ENCODE data around the gene GAB4.

GAB4 gene

GRCh38 chr22:16969508-16970327 lies 38.3 kb downstream of the GAB4 start:
- TF ChIP-seq POLR2A (IDR thresholded peaks at IDR 0.05; ENCODE audit: low read depth, low read length), result no peak
- FAIRE-seq, result no peak
- DNase-seq (ENCODE audit: insufficient read length, low spot score), result no peak

DNA sequence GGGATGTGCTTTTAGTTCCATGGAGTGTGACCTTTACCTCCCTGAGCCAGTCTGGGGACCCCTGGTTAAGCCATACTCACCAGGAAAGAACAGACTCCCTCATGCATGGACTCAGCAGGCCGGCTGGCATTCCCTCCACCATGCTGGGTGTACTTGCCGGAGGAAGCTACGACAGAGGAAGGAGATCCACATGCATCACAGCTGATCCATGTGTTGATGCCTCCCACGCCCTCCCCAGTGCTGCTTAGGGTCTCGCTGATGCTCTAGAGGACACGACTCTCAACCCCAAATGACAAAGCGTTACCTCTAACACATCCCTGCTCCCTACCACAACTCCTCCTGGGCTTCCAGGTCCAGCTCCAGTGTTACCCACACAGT lies 39.8 kb downstream of the GAB4 start:
- DNase-seq (ENCODE audit: insufficient read length, low spot score), result no peak
- no peak for FAIRE-seq
- no peak for TF ChIP-seq POLR2A (IDR thresholded peaks at IDR 0.05; ENCODE audit: low read depth, low read length)

DNA sequence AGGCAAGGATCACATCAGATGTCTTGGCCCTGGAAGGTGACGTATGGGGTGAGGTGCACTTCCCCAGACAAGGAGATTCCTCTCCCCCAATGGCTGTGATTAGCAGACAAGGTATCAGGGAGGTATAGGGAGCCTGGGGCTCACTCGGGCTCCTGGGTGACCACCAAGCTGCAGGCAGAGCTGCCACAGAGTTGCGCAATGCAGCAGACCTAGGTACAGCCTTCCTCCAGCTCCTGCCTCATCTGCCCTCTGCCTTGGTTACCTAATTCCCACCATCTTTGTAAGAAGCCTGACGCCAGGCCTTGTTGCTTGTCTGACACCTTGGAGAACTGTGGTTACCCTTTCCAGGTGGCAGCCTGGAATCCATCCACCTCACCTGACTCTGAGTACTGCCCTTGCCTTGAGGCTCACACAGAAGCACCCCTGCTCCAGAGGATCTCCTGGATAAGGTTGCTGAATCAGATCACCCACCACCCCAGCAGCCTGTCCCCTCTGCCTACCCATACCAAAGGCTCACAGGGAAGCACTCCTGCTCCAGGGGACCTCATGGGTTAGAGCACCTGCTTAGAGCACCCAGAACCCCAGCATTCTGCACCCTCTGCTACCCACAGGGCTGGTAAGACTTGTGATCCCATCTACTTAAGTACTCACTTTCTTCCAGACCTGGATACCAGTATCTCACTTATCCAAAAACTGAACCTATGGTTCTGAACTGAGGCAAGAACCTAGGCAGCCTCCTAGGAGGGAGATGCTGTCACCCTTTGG lies 40.4 kb downstream of the GAB4 start:
- no peak for TF ChIP-seq POLR2A (IDR thresholded peaks at IDR 0.05; ENCODE audit: low read depth, low read length)
- FAIRE-seq, result no peak
- DNase-seq (ENCODE audit: insufficient read length, low spot score), result no peak

GRCh38 chr22:16966251-16966650 lies 41.8 kb downstream of the GAB4 start:
- DNase-seq (ENCODE audit: insufficient read length, low spot score) (no peak), FAIRE-seq (no peak)
- TF ChIP-seq POLR2A (IDR thresholded peaks at IDR 0.05; ENCODE audit: low read depth, low read length), result no peak

- DNase-seq (ENCODE audit: insufficient read length, low spot score) (no peak), FAIRE-seq (no peak)
- TF ChIP-seq POLR2A (IDR thresholded peaks at IDR 0.05; ENCODE audit: low read depth, low read length), result no peak
Observed at GRCh38 chr22:16965560-16965959, 42.5 kb downstream of the GAB4 start.

GRCh38 chr22:16965083-16965482 lies 42.9 kb downstream of the GAB4 start:
- FAIRE-seq (no peak), DNase-seq (ENCODE audit: insufficient read length, low spot score) (no peak)
- no peak for TF ChIP-seq POLR2A (IDR thresholded peaks at IDR 0.05; ENCODE audit: low read depth, low read length)

- TF ChIP-seq POLR2A (IDR thresholded peaks at IDR 0.05; ENCODE audit: low read depth, low read length), result no peak
- no peak for FAIRE-seq
Observed at GRCh38 chr22:16964366-16964765, 43.7 kb downstream of the GAB4 start.

GRCh38 chr22:16963189-16963945 lies 44.7 kb downstream of the GAB4 start:
- FAIRE-seq, result no peak
- no peak for DNase-seq (ENCODE audit: insufficient read length, low spot score)
- no peak for TF ChIP-seq POLR2A (IDR thresholded peaks at IDR 0.05; ENCODE audit: low read depth, low read length)

More at GRCh38 chr22:16964366-16964765, 43.7 kb downstream of the GAB4 start:
- DNase-seq (ENCODE audit: insufficient read length, low spot score), result no peak

GRCh38 chr22:16962501-16962900 lies 45.5 kb downstream of the GAB4 start:
- no peak for DNase-seq (ENCODE audit: insufficient read length, low spot score)
- FAIRE-seq, result no peak
- TF ChIP-seq POLR2A (IDR thresholded peaks at IDR 0.05; ENCODE audit: low read depth, low read length), result no peak

GRCh38 chr22:16961477-16962186 lies 46.4 kb downstream of the GAB4 start:
- no peak for DNase-seq (ENCODE audit: insufficient read length, low spot score)
- TF ChIP-seq POLR2A (IDR thresholded peaks at IDR 0.05; ENCODE audit: low read depth, low read length), result no peak
- no peak for FAIRE-seq

DNA sequence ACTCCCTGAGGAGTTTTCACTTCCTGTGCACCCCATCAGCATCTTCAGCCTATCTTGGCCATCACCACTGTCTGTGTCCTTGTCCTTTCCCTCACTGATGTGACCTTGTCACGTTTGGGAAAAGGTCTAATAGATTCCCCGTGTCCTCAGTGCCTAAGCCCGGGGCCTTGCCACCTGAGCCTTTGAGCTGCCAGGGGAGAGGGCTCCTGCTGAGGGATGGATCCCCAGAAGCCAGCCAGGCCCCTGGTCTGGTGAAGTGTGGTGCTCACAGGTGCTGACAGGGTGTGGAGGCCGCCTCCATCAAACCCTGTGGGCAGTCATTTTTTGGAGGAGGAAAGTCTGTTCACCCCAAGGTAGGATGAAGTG lies 47.2 kb downstream of the GAB4 start:
- no peak for TF ChIP-seq POLR2A (IDR thresholded peaks at IDR 0.05; ENCODE audit: low read depth, low read length)
- no peak for FAIRE-seq
- no peak for DNase-seq (ENCODE audit: insufficient read length, low spot score)

DNA sequence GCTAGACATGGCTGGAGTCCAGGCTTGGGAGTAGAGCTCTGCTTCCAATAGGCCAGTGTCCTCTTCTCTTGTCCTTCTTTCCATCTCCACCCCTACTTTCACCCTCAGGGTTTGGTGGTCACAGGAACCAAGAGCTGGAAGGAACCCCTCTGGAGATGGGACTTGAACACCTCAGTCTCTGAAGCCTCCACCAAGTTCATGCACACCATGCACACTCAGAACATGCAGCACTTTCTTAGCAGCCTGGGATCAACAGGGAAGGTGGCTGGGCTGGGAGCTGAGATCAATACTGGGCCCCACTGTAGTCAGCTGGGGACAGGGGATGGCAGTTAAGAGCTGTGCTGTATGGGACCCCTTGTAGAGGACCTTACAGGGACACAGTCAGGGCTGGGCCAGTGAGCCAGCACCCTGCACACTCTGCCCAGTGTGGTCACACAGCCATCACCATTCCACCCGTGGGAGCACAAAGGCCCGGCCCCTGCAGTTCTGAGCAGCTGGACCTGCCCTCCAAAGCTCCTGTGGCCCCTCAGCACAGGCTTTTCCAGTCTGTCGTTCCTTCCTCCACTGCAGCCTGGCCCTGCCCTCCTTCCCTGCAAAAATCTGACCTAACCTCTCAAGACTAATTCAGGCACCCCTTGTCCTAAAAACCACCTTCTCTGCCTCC lies 47.7 kb downstream of the GAB4 start:
- no peak for TF ChIP-seq POLR2A (IDR thresholded peaks at IDR 0.05; ENCODE audit: low read depth, low read length)
- no peak for DNase-seq (ENCODE audit: insufficient read length, low spot score)
- FAIRE-seq, result no peak

GRCh38 chr22:16959345-16959930 lies 48.6 kb downstream of the GAB4 start:
- FAIRE-seq, result no peak
- TF ChIP-seq POLR2A (IDR thresholded peaks at IDR 0.05; ENCODE audit: low read depth, low read length), result no peak
- DNase-seq (ENCODE audit: insufficient read length, low spot score), result no peak

All from H54 (cell line).